Kasumi-1 (cell line): ENCODE measurements around the gene PFN1.
"Not testable (repeated sequence)": the region's sequence is repeated elsewhere in the genome, so short reads cannot be mapped to it uniquely, and the experiment has no call there.

Experiments used
- DNase-seq, 2 experiments: peaks; one replicate each; lab custom pipeline; 2025; lab: John Stamatoyannopoulos, UW

The PFN1 gene

GRCh38 chr17:4921320-4921719 lies 27.0 kb downstream of the PFN1 start:
- no peak for DNase-seq

- no peak for DNase-seq
Measured at GRCh38 chr17:4920351-4921048, 27.8 kb downstream of the PFN1 start.

- DNase-seq, result no peak
Measured at GRCh38 chr17:4919511-4920047, 28.8 kb downstream of the PFN1 start.

- not testable (repeated sequence) for DNase-seq
Measured at GRCh38 chr17:4914551-4914950, 33.8 kb downstream of the PFN1 start.

GRCh38 chr17:4913994-4914393 lies 34.3 kb downstream of the PFN1 start:
- DNase-seq, result no peak

GRCh38 chr17:4908711-4909496 lies 39.4 kb downstream of the PFN1 start:
- DNase-seq, result peak; percentile 59 to 67

GRCh38 chr17:4908301-4908700 lies 40.0 kb downstream of the PFN1 start:
- no peak for DNase-seq

- DNase-seq, result not testable (repeated sequence)
Measured at GRCh38 chr17:4906642-4907041, 41.7 kb downstream of the PFN1 start.

- peak; percentile 43 to 46 for DNase-seq
Measured at GRCh38 chr17:4903051-4903818, 45.1 kb downstream of the PFN1 start, which contains the start of gene CHRNE. TSS of gene CHRNE (minus strand) at chr17:4903098. CDS start at chr17:4903063, 35 bp downstream.

GRCh38 chr17:4902540-4902939 lies 45.8 kb downstream of the PFN1 start:
- DNase-seq, result no peak

GRCh38 chr17:4901648-4902344 lies 46.5 kb downstream of the PFN1 start:
- no peak for DNase-seq

- DNase-seq, result no peak
Measured at GRCh38 chr17:4901108-4901647, 47.2 kb downstream of the PFN1 start.

GRCh38 chr17:4900231-4901107 lies 47.9 kb downstream of the PFN1 start:
- no peak for DNase-seq

GRCh38 chr17:4899341-4900230 lies 48.7 kb downstream of the PFN1 start, which contains the start of gene C17orf107:
TSS of gene C17orf107 (plus strand) at chr17:4899536. CDS start at chr17:4899763, 227 bp downstream.
- no peak for DNase-seq

GRCh38 chr17:4898927-4899326 lies 49.4 kb downstream of the PFN1 start:
- DNase-seq, result no peak

- DNase-seq, result no peak
Measured at GRCh38 chr17:4898351-4898750, 50.0 kb downstream of the PFN1 start.

GRCh38 chr17:4897785-4898184 lies 50.5 kb downstream of the PFN1 start:
- no peak for DNase-seq

- DNase-seq, result no peak
Measured at GRCh38 chr17:4897198-4897687, 51.1 kb downstream of the PFN1 start.
